Renal cortex interstitium (tissue), 15 donors: ENCODE data around the gene OR13C3. TPM values are rescaled to one million over a fixed set of nuclear protein-coding genes. Genes with fewer than 3 reads are reported as not detected.
"Not testable (repeated sequence)": the region's sequence is repeated elsewhere in the genome, so short reads cannot be mapped to it uniquely, and the experiment has no call there.

Source experiments
- DNase-seq, 11 donors: peaks; one replicate each; pipeline ENCODE4 v3.0.0-alpha.2; 2013; ENCODE audit warnings: low read depth in 9 of 11, low spot score in 4 of 11; ENCODE audit errors: extremely low read depth in 1 of 11
- long read RNA-seq, 16 experiments: transcript quantifications; one replicate each; lab custom pipeline, GENCODE V29; 2026
- polyA plus RNA-seq, 3 donors: library from polyadenylated mRNA; unstranded; fragments of 120-200 nt; gene quantifications; one replicate each; pipeline ENCODE4 v1.2.1, GENCODE V29; 2013; ENCODE audit not compliant: insufficient read length in 3 of 3

Gene OR13C3
- not detected for polyA plus RNA-seq
- long read RNA-seq, donor 1 = 0 reads
- long read RNA-seq, donor 2 = 0 reads
- long read RNA-seq, donor 3 = 0 reads
- long read RNA-seq, donor 4 = 0 reads
- long read RNA-seq, donor 5 = 0 reads
- long read RNA-seq, donor 6 = 0 reads
- long read RNA-seq, donor 7 = 0 reads
- long read RNA-seq, donor 8 = 0 reads
- long read RNA-seq, donor 9 = 0 reads
- long read RNA-seq, donor 10 = 0 reads
- long read RNA-seq, donor 11 = 0 reads
- long read RNA-seq, donor 12 = 0 reads
- long read RNA-seq, donor 13 = 0 reads
- long read RNA-seq, donor 14 = 0 reads
- long read RNA-seq, donor 15 = 0 reads
- long read RNA-seq, donor 16 = 0 reads

- no peak for DNase-seq
These were observed at the start of gene OR13C3 for GRCh38 chr9:104536756-104537155. Gene OR13C3, minus strand, starts transcription at chr9:104536856. Its CDS starts 133 bp downstream, at chr9:104536723.

- no peak for DNase-seq
These were observed 43.9 kb upstream of the OR13C3 start for GRCh38 chr9:104580562-104580961.

DNA sequence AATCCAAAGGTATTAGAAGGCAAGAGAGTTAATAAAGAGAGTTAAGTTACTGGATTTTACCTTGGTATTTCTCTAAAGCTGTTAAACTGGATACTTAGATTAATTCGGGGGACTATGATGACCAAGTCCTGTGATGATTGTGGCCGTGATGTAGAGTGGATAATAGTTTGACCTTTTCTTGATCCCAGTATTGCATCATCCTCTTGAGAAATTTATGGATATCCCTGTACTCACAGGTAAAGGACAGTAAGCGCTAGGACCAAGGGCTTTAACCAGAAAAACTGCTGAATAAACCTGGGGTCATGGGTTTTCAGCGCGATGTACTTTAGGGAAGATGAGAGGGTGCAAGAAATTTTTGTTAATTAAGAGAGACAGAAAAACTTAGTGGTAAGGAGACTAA lies 40.6 kb upstream of the OR13C3 start:
- no peak for DNase-seq

DNA sequence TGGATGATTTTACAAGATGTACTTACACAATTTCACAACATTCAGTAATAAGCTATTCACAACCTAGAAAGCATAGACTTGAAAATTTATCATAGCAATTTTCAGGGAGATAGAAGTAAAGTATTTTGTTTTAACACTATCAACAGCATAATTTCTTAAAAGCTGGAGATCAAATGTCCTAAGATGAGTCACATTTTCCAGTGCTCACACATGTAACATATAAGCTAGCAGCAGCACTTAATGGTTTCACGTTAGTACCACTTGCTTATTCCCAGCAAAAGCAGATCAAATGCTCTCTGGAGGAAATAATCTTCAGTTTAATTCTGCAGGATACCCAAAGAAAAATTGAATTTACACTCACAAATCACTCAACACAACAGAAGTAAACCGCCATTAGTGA lies 38.8 kb upstream of the OR13C3 start:
- DNase-seq = no peak

DNA sequence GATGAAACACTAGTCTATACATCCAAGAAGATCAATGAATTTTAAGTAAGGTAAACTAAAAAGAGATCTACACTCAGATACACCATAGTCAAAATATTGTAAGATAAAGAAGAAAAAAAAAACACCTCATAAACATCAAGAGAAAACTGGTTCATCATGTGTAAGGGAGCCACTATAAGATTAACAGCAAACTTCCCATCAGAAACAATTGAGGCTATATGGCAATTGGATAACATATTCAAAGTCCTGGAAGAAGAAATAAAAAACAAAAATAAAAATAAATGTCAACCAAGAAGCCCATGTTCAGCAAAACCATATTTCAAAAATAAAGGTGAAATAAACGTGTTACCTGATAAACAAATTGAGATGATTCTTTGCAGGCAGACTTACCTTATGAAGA lies 36.0 kb upstream of the OR13C3 start:
- no peak for DNase-seq

- DNase-seq = no peak
These were observed 32.2 kb upstream of the OR13C3 start, which contains the start of gene OR13C8 for GRCh38 chr9:104568868-104569267. Gene OR13C8, plus strand, starts transcription at chr9:104569168. Its CDS starts 0 bp downstream, at chr9:104569168.

- DNase-seq = no peak
These were observed 27.7 kb upstream of the OR13C3 start for GRCh38 chr9:104564358-104564757.

DNA sequence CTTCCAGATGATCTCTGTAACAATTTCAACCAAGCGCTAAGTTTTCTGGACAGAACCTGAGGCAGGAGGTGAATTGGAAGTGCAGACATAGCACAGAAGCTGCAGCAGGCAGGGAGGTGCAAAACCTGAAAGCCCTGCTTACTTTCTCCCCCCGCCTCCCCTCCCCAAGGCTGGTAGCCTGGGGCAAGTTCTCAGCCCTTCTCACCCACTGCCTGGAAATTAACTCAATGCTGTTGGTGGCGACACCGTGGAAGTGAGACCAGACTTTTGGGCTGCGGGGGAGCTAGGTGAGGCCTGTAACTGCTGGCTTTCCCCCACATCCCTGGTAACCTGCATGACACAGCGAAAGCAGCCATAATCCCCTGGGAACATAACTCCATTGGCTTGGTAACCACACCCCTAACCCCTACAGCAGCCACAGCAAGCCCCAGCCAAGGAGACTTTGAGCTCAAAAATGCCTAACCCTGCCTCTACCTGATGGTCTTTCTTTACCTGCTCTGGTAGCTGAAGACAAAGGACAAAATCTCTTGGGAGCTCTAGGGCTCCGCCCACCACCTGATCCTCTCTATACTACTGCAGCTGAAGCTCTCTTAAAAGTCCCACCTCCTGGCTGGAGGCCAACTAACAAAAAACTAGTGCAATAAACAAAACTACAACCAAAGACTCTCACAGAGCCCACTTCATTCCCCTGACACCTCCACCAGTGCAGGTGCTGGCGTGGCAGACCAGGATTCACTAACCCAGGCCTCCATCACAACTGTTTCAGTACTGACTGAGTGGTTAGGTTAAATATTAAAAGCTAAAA lies 20.4 kb upstream of the OR13C3 start:
- no peak for DNase-seq

DNA sequence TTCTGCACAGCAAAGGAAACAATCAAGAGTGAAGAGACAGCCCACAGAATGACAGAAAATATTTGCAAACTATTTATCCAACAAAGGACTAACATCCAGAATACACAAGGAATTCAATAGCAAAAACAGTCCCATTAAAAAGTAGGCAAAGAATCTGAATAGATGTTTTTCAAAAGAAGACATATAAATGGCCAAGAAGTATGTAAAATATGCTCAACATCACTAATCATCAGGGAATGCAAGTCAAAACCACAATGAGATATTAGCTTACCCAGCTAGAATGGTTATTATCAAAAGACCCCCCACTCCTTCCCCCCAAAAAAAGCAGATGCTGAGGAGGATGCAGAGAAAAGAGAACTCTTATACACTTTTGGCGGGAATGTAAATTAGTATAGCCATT lies 18.9 kb upstream of the OR13C3 start:
- no peak for DNase-seq

GRCh38 chr9:104553261-104553660 lies 16.6 kb upstream of the OR13C3 start:
- DNase-seq = no peak

- no peak for DNase-seq
These were observed 8.0 kb upstream of the OR13C3 start for GRCh38 chr9:104544644-104545043.

DNA sequence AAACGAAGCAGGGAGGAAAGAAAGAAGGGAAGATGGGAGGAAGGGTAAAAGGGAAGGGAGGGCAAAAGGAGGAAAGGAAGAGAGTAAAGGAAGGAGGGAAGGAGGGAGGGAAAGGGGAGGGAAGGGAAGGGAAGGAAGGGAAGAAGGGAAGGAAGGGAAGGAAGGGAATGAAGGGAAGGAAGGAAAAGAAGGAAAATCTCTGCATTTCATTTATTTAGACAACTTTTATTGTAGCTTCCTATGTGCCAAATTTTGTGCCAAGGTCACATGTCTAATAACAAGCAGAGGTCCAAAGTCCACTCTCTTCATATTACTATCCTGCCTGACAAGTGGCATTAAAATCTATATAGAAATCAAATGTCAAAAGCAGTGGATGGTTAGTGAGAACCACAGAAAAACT lies 2.6 kb upstream of the OR13C3 start:
- DNase-seq = no peak

- no peak for DNase-seq
These were observed 9.5 kb downstream of the OR13C3 start, which contains the start of gene OR13C4 for GRCh38 chr9:104527109-104527508. Gene OR13C4, minus strand, starts transcription at chr9:104527209. Its CDS starts 0 bp downstream, at chr9:104527209.

GRCh38 chr9:104520241-104520640 lies 16.4 kb downstream of the OR13C3 start:
- not testable (repeated sequence) for DNase-seq

DNA sequence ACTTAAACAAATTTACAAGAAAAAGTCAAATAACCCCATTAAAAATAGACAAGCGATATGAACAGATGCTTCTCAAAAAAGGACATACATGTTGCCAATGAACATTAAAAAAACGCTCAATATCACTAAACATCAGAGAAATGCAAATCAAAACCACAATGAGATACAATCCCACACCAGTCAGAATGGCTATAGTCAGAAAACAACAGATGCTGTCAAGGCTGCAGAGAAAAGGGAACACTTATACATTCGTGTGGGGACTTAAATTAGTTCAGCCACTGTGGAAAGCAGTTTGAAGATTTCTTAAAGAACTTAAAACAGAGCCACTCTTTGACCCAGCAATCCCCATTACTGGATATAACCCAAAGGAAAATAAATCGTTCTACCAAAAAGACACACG lies 21.8 kb downstream of the OR13C3 start:
- no peak for DNase-seq

DNA sequence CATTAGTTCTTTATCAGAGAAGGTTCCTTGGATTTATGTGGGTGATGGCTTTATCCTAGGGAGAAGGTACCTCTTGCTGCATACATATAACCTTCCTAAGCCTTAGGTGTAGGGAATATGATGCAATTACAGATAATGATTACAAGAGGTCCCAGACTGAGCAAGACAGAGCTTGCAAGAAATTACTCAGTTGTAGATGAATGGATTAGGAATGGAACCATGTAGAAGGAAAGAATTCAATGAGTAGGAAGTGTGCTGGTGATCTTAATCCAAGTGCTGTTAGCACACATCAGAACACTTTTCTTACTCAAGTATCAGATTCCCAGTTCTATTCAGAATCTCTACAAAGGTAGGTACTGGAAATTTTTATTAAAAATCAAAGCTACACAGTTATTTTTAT lies 30.1 kb downstream of the OR13C3 start:
- DNase-seq = no peak

DNA sequence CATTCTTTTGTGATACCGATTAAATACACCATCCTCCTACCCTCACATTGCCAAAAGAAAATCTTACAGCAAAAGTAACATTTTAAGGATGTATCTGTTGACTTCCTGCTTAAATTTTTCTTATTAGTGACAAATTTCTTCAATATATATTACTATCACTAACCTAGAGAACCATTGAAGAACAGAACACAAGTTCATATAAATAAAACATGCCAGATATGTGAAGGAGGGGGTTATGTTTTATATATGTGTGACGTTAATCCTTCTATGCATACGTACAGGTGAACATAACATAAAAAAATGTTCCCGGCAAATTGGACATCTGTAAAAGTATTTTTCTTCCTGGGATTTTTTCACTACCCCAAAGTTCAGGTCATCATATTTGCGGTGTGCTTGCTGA lies 32.7 kb downstream of the OR13C3 start, which contains the start of gene OR13F1:
OR13F1 (plus strand) TSS at position 301 of the 400 bp plus-strand sequence; CDS start at position 301, 0 bp downstream.
- DNase-seq = no peak

DNA sequence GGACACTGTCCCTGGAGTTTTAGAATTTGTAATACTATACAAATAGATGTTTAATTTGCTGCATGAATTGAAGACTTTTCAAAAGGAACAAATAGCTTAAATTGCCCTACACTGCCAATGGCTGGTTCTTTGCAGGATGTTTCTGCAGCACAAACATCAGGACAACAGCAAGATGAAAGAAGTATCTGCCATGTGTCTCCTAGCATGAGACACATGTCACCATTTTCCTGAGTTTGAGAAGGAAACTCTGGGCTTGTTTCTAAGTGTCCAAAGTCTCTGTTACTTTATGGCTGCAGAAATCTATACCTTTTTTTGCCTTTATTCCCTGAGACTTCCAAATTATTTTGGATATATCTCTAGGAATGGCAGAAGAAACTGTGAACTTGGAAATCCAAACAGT lies 33.2 kb downstream of the OR13C3 start:
- no peak for DNase-seq

DNA sequence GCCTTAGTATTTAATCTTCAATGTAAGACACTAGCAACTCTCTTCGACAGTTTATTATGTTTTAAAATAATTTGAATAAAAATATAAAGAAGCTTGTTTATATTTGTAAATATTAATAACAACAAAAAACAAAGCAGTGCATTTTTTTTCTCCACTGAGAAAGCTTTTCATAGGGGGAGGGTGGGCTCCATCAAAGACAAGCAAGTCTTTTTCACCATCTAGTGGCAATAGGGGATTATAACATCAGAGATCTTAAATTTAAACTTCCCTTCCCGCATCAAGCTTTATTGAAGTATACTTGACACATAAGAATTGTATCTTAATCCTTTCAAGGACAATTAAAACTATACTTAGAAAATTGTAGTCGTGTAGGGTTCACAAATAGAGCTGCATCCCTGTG lies 41.8 kb downstream of the OR13C3 start:
- peak in 1 of 11 donors; percentile 2 for DNase-seq
